ENCODE data around the gene SMC5.

DNA sequence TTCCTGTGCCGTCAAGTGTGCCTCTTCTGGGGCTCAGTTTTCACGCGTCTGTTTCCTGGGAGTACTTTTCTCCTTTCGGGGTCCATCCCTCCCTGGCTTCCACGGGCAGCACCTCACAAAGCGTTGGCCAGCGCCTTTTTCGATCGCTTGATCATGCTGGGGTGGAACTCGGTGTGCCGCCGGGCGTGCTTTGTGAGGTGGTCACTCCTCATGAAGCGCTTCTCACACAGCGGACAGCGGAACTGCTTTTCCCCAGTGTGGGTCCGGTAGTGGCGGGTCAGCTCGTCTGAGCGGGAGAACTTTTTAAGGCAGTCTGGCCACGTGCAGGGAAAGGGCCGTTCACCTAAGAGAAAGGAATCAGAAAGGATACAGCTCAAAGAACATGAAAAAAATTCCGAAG, 128.9 kb downstream of the SMC5 start:
- TF ChIP-seq DMAP1 (CRISPR knock-in tag; IDR thresholded peaks at IDR 0.05) = no peak
- TF ChIP-seq, protein P1, sequence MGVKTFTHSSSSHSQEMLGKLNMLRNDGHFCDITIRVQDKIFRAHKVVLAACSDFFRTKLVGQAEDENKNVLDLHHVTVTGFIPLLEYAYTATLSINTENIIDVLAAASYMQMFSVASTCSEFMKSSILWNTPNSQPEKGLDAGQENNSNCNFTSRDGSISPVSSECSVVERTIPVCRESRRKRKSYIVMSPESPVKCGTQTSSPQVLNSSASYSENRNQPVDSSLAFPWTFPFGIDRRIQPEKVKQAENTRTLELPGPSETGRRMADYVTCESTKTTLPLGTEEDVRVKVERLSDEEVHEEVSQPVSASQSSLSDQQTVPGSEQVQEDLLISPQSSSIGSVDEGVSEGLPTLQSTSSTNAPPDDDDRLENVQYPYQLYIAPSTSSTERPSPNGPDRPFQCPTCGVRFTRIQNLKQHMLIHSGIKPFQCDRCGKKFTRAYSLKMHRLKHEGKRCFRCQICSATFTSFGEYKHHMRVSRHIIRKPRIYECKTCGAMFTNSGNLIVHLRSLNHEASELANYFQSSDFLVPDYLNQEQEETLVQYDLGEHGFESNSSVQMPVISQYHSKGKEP (CRISPR knock-in tag; IDR thresholded peaks at IDR 0.05) = no peak
- TF ChIP-seq ARHGAP35 (CRISPR knock-in tag; IDR thresholded peaks at IDR 0.05; ENCODE audit: borderline replicate concordance) = no peak
- no peak for TF ChIP-seq NBN (conservative IDR thresholded peaks at IDR 0.05)
- TF ChIP-seq, protein P2, sequence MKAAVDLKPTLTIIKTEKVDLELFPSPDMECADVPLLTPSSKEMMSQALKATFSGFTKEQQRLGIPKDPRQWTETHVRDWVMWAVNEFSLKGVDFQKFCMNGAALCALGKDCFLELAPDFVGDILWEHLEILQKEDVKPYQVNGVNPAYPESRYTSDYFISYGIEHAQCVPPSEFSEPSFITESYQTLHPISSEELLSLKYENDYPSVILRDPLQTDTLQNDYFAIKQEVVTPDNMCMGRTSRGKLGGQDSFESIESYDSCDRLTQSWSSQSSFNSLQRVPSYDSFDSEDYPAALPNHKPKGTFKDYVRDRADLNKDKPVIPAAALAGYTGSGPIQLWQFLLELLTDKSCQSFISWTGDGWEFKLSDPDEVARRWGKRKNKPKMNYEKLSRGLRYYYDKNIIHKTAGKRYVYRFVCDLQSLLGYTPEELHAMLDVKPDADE (CRISPR knock-in tag; IDR thresholded peaks at IDR 0.05) = no peak
- TF ChIP-seq, protein P3, sequence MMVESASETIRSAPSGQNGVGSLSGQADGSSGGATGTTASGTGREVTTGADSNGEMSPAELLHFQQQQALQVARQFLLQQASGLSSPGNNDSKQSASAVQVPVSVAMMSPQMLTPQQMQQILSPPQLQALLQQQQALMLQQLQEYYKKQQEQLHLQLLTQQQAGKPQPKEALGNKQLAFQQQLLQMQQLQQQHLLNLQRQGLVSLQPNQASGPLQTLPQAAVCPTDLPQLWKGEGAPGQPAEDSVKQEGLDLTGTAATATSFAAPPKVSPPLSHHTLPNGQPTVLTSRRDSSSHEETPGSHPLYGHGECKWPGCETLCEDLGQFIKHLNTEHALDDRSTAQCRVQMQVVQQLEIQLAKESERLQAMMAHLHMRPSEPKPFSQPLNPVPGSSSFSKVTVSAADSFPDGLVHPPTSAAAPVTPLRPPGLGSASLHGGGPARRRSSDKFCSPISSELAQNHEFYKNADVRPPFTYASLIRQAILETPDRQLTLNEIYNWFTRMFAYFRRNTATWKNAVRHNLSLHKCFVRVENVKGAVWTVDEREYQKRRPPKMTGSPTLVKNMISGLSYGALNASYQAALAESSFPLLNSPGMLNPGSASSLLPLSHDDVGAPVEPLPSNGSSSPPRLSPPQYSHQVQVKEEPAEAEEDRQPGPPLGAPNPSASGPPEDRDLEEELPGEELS (CRISPR knock-in tag; IDR thresholded peaks at IDR 0.05) = no peak
- TF ChIP-seq, protein P4, sequence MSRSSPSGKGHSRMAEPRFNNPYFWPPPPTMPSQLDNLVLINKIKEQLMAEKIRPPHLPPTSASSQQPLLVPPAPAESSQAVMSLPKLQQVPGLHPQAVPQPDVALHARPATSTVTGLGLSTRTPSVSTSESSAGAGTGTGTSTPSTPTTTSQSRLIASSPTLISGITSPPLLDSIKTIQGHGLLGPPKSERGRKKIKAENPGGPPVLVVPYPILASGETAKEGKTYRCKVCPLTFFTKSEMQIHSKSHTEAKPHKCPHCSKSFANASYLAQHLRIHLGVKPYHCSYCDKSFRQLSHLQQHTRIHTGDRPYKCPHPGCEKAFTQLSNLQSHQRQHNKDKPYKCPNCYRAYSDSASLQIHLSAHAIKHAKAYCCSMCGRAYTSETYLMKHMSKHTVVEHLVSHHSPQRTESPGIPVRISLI (CRISPR knock-in tag; IDR thresholded peaks at IDR 0.05; ENCODE audit: borderline replicate concordance) = no peak
- TF ChIP-seq, protein P5, sequence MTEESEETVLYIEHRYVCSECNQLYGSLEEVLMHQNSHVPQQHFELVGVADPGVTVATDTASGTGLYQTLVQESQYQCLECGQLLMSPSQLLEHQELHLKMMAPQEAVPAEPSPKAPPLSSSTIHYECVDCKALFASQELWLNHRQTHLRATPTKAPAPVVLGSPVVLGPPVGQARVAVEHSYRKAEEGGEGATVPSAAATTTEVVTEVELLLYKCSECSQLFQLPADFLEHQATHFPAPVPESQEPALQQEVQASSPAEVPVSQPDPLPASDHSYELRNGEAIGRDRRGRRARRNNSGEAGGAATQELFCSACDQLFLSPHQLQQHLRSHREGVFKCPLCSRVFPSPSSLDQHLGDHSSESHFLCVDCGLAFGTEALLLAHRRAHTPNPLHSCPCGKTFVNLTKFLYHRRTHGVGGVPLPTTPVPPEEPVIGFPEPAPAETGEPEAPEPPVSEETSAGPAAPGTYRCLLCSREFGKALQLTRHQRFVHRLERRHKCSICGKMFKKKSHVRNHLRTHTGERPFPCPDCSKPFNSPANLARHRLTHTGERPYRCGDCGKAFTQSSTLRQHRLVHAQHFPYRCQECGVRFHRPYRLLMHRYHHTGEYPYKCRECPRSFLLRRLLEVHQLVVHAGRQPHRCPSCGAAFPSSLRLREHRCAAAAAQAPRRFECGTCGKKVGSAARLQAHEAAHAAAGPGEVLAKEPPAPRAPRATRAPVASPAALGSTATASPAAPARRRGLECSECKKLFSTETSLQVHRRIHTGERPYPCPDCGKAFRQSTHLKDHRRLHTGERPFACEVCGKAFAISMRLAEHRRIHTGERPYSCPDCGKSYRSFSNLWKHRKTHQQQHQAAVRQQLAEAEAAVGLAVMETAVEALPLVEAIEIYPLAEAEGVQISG (CRISPR knock-in tag; IDR thresholded peaks at IDR 0.05) = no peak
- TF ChIP-seq, protein P6, sequence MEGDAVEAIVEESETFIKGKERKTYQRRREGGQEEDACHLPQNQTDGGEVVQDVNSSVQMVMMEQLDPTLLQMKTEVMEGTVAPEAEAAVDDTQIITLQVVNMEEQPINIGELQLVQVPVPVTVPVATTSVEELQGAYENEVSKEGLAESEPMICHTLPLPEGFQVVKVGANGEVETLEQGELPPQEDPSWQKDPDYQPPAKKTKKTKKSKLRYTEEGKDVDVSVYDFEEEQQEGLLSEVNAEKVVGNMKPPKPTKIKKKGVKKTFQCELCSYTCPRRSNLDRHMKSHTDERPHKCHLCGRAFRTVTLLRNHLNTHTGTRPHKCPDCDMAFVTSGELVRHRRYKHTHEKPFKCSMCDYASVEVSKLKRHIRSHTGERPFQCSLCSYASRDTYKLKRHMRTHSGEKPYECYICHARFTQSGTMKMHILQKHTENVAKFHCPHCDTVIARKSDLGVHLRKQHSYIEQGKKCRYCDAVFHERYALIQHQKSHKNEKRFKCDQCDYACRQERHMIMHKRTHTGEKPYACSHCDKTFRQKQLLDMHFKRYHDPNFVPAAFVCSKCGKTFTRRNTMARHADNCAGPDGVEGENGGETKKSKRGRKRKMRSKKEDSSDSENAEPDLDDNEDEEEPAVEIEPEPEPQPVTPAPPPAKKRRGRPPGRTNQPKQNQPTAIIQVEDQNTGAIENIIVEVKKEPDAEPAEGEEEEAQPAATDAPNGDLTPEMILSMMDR (CRISPR knock-in tag; IDR thresholded peaks at IDR 0.05) = no peak
- TF ChIP-seq, protein P7, sequence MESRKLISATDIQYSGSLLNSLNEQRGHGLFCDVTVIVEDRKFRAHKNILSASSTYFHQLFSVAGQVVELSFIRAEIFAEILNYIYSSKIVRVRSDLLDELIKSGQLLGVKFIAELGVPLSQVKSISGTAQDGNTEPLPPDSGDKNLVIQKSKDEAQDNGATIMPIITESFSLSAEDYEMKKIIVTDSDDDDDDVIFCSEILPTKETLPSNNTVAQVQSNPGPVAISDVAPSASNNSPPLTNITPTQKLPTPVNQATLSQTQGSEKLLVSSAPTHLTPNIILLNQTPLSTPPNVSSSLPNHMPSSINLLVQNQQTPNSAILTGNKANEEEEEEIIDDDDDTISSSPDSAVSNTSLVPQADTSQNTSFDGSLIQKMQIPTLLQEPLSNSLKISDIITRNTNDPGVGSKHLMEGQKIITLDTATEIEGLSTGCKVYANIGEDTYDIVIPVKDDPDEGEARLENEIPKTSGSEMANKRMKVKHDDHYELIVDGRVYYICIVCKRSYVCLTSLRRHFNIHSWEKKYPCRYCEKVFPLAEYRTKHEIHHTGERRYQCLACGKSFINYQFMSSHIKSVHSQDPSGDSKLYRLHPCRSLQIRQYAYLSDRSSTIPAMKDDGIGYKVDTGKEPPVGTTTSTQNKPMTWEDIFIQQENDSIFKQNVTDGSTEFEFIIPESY (CRISPR knock-in tag; IDR thresholded peaks at IDR 0.05) = no peak
- no peak for TF ChIP-seq ZNF790 (CRISPR knock-in tag; IDR thresholded peaks at IDR 0.05; ENCODE audit: borderline replicate concordance)
- TF ChIP-seq NR3C1 (CRISPR knock-in tag; IDR thresholded peaks at IDR 0.05) = no peak

All from HepG2 (cell line).